ENCODE measurements around the gene FRS2.

FRS2 gene

DNA sequence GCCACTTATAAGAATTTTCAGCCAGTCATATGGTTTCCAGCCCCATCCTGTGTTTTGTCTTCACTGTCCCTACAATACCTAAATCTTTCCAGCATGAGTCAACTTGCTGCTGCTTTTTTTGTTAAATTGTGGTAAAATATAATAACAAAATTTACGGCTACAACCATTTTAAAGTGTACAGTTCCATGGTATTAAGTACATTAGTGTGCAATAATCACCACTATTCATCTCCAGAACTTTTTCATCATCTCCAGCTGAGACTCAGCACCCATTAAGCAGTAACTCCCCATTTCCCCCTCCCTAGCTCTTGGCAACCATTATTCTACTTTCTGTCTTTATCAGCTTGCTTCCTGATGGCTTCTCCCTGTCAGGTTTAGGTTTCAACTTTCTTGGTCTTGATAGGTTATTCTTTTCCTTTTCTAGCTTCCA, 39.1 kb downstream of the FRS2 start:
- peak; percentile 63 for DNase-seq (ENCODE audit: low read depth)
- no peak overlapping the region for H3K4me3 ChIP-seq (ENCODE audit: low read depth, low read length)
- TF ChIP-seq, protein P1, sequence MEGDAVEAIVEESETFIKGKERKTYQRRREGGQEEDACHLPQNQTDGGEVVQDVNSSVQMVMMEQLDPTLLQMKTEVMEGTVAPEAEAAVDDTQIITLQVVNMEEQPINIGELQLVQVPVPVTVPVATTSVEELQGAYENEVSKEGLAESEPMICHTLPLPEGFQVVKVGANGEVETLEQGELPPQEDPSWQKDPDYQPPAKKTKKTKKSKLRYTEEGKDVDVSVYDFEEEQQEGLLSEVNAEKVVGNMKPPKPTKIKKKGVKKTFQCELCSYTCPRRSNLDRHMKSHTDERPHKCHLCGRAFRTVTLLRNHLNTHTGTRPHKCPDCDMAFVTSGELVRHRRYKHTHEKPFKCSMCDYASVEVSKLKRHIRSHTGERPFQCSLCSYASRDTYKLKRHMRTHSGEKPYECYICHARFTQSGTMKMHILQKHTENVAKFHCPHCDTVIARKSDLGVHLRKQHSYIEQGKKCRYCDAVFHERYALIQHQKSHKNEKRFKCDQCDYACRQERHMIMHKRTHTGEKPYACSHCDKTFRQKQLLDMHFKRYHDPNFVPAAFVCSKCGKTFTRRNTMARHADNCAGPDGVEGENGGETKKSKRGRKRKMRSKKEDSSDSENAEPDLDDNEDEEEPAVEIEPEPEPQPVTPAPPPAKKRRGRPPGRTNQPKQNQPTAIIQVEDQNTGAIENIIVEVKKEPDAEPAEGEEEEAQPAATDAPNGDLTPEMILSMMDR (conservative IDR thresholded peaks at IDR 0.05; ENCODE audit: low read depth, low read length) = no peak

- H3K4me3 ChIP-seq (ENCODE audit: low read depth, low read length) = no peak overlapping the region
- DNase-seq (ENCODE audit: low read depth) = no peak
- TF ChIP-seq, protein P1 (conservative IDR thresholded peaks at IDR 0.05; ENCODE audit: low read depth, low read length) = no peak
These were observed 40.0 kb downstream of the FRS2 start for GRCh38 chr12:69509904-69510827.

DNA sequence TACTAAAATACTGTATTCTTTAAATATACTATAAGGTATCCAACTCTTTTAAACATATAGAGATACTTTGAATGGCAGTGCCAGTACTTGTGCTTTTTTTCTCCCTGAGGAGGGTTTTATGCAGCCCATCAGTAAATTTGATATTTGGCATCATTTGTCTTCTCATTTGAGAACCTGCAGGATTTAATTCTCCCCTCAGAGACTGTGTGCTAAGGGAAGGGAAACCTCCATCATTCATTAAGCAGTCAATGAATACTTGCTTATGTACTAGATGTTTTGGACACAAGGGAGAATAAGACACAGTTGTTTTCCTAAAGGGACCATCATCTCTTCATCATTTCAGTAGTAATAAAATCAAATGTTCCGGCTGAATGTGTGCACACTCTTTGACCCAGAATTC, 40.8 kb downstream of the FRS2 start:
- no peak overlapping the region for H3K4me3 ChIP-seq (ENCODE audit: low read depth, low read length)
- DNase-seq (ENCODE audit: low read depth) = no peak
- TF ChIP-seq, protein P1 (conservative IDR thresholded peaks at IDR 0.05; ENCODE audit: low read depth, low read length) = no peak

GRCh38 chr12:69511469-69512267, 41.5 kb downstream of the FRS2 start:
- no peak for DNase-seq (ENCODE audit: low read depth)
- TF ChIP-seq, protein P1 (conservative IDR thresholded peaks at IDR 0.05; ENCODE audit: low read depth, low read length) = no peak
- H3K4me3 ChIP-seq (ENCODE audit: low read depth, low read length) = no peak overlapping the region

- TF ChIP-seq, protein P1 (conservative IDR thresholded peaks at IDR 0.05; ENCODE audit: low read depth, low read length) = no peak
- DNase-seq (ENCODE audit: low read depth) = peak; percentile 68
- no peak overlapping the region for H3K4me3 ChIP-seq (ENCODE audit: low read depth, low read length)
These were observed 42.6 kb downstream of the FRS2 start for GRCh38 chr12:69512820-69513219.

GRCh38 chr12:69513297-69513696, 43.1 kb downstream of the FRS2 start:
- TF ChIP-seq, protein P1 (conservative IDR thresholded peaks at IDR 0.05; ENCODE audit: low read depth, low read length) = no peak
- no peak for DNase-seq (ENCODE audit: low read depth)
- H3K4me3 ChIP-seq (ENCODE audit: low read depth, low read length) = no peak overlapping the region
